Gastroesophageal sphincter (tissue), 3 donors: ENCODE data around the gene GPR39.

ENCODE experiments used
- POLR2A ChIP-seq, 2 donors: fragments of 450-650 bp; IDR thresholded peaks; one replicate each; pipeline ENCODE4 v1.6.1; 2017; ENCODE audit warnings: antibody characterized with exemption in 2 of 2, mild to moderate bottlenecking in 2 of 2, moderate library complexity in 1 of 2
- POLR2AphosphoS5 ChIP-seq: sonication (generic); formaldehyde crosslinking; IDR thresholded peaks from one replicate; pipeline ENCODE4 v1.6.1; 2017; ENCODE audit warnings: antibody characterized with exemption
- TF ChIP-seq, protein P1 (sequence below), 4 experiments: fragments of 200-600 bp in 2 of 4; fragments of 450-650 bp in 2 of 4; sonication (generic) in 1 of 4; IDR thresholded peaks; one replicate each; pipeline ENCODE4 v1.5.1; 2017 to 2019; ENCODE audit warnings: antibody characterized with exemption in 4 of 4, mild to moderate bottlenecking in 2 of 4, moderate library complexity in 2 of 4

DNA sequence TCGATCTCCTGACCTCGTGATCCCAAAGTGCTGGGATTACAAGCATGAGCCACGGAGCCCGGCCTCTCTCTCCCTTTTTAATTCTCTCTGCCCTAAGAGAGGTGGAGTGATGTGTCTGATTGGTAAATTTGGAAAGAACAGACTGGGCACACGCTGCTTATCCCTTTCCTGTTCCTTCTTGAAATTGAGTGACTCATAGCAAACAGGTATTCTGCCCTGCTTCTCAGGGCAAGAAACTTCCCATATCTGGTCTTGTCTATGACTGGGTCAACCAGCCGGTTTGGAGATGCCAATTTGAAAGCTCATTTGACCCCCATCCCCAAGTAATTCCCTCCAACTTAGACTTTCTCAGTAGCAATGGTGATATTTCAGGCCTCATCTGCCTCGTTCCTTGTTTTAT, 238.4 kb downstream of the GPR39 start:
- TF ChIP-seq, protein P1, sequence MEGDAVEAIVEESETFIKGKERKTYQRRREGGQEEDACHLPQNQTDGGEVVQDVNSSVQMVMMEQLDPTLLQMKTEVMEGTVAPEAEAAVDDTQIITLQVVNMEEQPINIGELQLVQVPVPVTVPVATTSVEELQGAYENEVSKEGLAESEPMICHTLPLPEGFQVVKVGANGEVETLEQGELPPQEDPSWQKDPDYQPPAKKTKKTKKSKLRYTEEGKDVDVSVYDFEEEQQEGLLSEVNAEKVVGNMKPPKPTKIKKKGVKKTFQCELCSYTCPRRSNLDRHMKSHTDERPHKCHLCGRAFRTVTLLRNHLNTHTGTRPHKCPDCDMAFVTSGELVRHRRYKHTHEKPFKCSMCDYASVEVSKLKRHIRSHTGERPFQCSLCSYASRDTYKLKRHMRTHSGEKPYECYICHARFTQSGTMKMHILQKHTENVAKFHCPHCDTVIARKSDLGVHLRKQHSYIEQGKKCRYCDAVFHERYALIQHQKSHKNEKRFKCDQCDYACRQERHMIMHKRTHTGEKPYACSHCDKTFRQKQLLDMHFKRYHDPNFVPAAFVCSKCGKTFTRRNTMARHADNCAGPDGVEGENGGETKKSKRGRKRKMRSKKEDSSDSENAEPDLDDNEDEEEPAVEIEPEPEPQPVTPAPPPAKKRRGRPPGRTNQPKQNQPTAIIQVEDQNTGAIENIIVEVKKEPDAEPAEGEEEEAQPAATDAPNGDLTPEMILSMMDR (IDR thresholded peaks at IDR 0.05) = no peak
- no peak for TF ChIP-seq POLR2AphosphoS5
- no peak for TF ChIP-seq POLR2A (IDR thresholded peaks at IDR 0.05)
